H1 (cell line): ENCODE data around the gene NRXN3. TPM values are rescaled to one million over a fixed set of nuclear protein-coding genes. Genes with fewer than 3 reads are reported as not detected.

Source experiments
- CTCF ChIA-PET: fragments of 300-600 bp; sonication (Branson Sonifier 250); formaldehyde crosslinking; loops from one replicate; lab custom pipeline; 2021; ENCODE audit not compliant: partially characterized antibody; lab: Charles Lee
- POLR2A ChIA-PET: fragments of 300-600 bp; sonication (Branson Sonifier 250); formaldehyde crosslinking; loops from one replicate; lab custom pipeline; 2021; ENCODE audit warnings: inconsistent platforms; ENCODE audit not compliant: partially characterized antibody; lab: Charles Lee
- DNase-seq, 2 experiments: peaks; one replicate each; pipeline versions ENCODE4 v3.0.0 to v3.0.0-alpha.2; 2010 to 2022; ENCODE audit warnings: low spot score in 2 of 2, low read depth in 1 of 2, mixed read lengths in 1 of 2
- FAIRE-seq: peaks from 2 replicates; lab custom pipeline; 2011; peaks lifted over from hg19 to GRCh38; lab: Jason Lieb, UNC
- H2AFZ ChIP-seq: 2 replicates; pipeline ENCODE4 v1.8.1; 2012; ENCODE audit warnings: low read length, inconsistent platforms
- H2AK5ac ChIP-seq: 2 replicates; pipeline ENCODE4 v1.6.1; 2013; ENCODE audit warnings: low read depth, low read length
- H2BK120ac ChIP-seq: replicated peaks from 2 replicates; pipeline ENCODE3; 2013; ENCODE audit warnings: low read depth, low read length, inconsistent platforms
- H2BK12ac ChIP-seq: 2 replicates; pipeline ENCODE4 v1.6.1; 2013; ENCODE audit warnings: low read depth, low read length
- H2BK15ac ChIP-seq: 2 replicates; pipeline ENCODE4 v1.6.1; 2013; ENCODE audit warnings: low read length
- H2BK20ac ChIP-seq: 2 replicates; pipeline ENCODE4 v1.6.1; 2013; ENCODE audit warnings: low read length
- H2BK5ac ChIP-seq: 2 replicates; pipeline ENCODE4 v1.6.1; 2013; ENCODE audit warnings: low read depth, low read length
- H3K14ac ChIP-seq: 2 replicates; pipeline ENCODE4 v1.6.1; 2013; ENCODE audit warnings: inconsistent platforms; ENCODE audit not compliant: insufficient read length
- H3K18ac ChIP-seq: 2 replicates; pipeline ENCODE4 v1.6.1; 2013; ENCODE audit warnings: low read length; ENCODE audit errors: extremely low read depth
- H3K23ac ChIP-seq: 2 replicates; pipeline ENCODE4 v1.6.1; 2013; ENCODE audit warnings: inconsistent platforms; ENCODE audit not compliant: insufficient read length
- H3K23me2 ChIP-seq: 2 replicates; pipeline ENCODE4 v1.6.1; 2013; ENCODE audit warnings: low read depth, low read length
- H3K27ac ChIP-seq: 2 replicates; pipeline ENCODE4 v1.6.1; 2011; ENCODE audit warnings: low read depth, low read length, inconsistent platforms
- H3K27me3 ChIP-seq, 4 experiments: replicated peaks in 1 of 4; 1 replicate in 1 of 4; 2 replicates in 3 of 4; pipeline versions ENCODE4 v1.6.1 to v1.8.1; 2011 to 2013; ENCODE audit warnings: low read length in 3 of 4, mild to moderate bottlenecking in 3 of 4, inconsistent platforms in 2 of 4, mixed read lengths in 2 of 4, moderate library complexity in 1 of 4; ENCODE audit not compliant: control insufficient read depth in 3 of 4, insufficient read depth in 3 of 4; ENCODE audit errors: extremely low read depth in 1 of 4
- H3K36me3 ChIP-seq, 4 experiments: 2 replicates each; pipeline versions ENCODE4 v1.6.1 to v1.8.1; 2011 to 2013; ENCODE audit warnings: mild to moderate bottlenecking in 4 of 4, low read length in 3 of 4, moderate library complexity in 2 of 4, control low read depth in 1 of 4, inconsistent platforms in 1 of 4; ENCODE audit not compliant: insufficient read depth in 4 of 4, control insufficient read depth in 2 of 4
- H3K4ac ChIP-seq: replicated peaks from 2 replicates; pipeline ENCODE3; 2013; ENCODE audit warnings: low read length, low read depth, mixed read lengths, inconsistent platforms; ENCODE audit not compliant: insufficient read length
- H3K4me1 ChIP-seq, 4 experiments: replicated peaks in 1 of 4; 1 replicate in 1 of 4; 2 replicates in 3 of 4; pipeline versions ENCODE4 v1.6.1 to v1.8.1; 2011 to 2013; ENCODE audit warnings: low read length in 3 of 4, inconsistent platforms in 2 of 4, mixed read lengths in 1 of 4; ENCODE audit not compliant: insufficient read depth in 4 of 4, control insufficient read depth in 3 of 4
- H3K4me2 ChIP-seq, 2 experiments: 2 replicates each; pipeline versions ENCODE4 v1.6.1 to v1.8.1; 2011 to 2013; ENCODE audit warnings: low read depth in 2 of 2, low read length in 2 of 2, control low read depth in 1 of 2, inconsistent platforms in 1 of 2, mild to moderate bottlenecking in 1 of 2; ENCODE audit not compliant: insufficient read depth in 1 of 2
- H3K4me3 ChIP-seq, 4 experiments: fragments of 200-600, 300-600 bp in 1 of 4; sonication (generic), shearing (Covaris generic), sonication (Bioruptor Twin) in 1 of 4; 2 replicates each; pipeline versions ENCODE4 v1.5.1 to v1.8.1; 2011 to 2016; ENCODE audit warnings: low read length in 4 of 4, low read depth in 3 of 4, control low read depth in 2 of 4, inconsistent platforms in 2 of 4, mild to moderate bottlenecking in 2 of 4, mixed read lengths in 1 of 4, moderate library complexity in 1 of 4; ENCODE audit not compliant: insufficient read depth in 2 of 4; ENCODE audit errors: extremely low read depth in 1 of 4
- H3K56ac ChIP-seq: replicated peaks from 2 replicates; pipeline ENCODE3; 2013; ENCODE audit warnings: low read depth, mild to moderate bottlenecking, mixed read lengths, low read length, inconsistent platforms; ENCODE audit not compliant: insufficient read length
- H3K79me1 ChIP-seq: 2 replicates; pipeline ENCODE4 v1.6.1; 2013; ENCODE audit warnings: low read depth, low read length, control low read depth
- H3K79me2 ChIP-seq, 2 experiments: 2 replicates each; pipeline versions ENCODE4 v1.6.1 to v1.8.1; 2012 to 2013; ENCODE audit warnings: low read length in 2 of 2, mild to moderate bottlenecking in 2 of 2, inconsistent platforms in 1 of 2; ENCODE audit not compliant: insufficient read depth in 2 of 2, control insufficient read depth in 1 of 2
- H3K9ac ChIP-seq, 4 experiments: replicated peaks in 1 of 4; 1 replicate in 1 of 4; 2 replicates in 3 of 4; pipeline versions ENCODE4 v1.6.1 to v1.8.1; 2011 to 2013; ENCODE audit warnings: low read depth in 3 of 4, low read length in 3 of 4, control low read depth in 2 of 4, mild to moderate bottlenecking in 2 of 4, moderate library complexity in 2 of 4, inconsistent platforms in 1 of 4; ENCODE audit errors: extremely low read depth in 1 of 4
- H3K9me3 ChIP-seq, 2 experiments: 2 replicates each; pipeline versions ENCODE4 v1.6.1 to v1.8.1; 2012 to 2013; ENCODE audit warnings: mild to moderate bottlenecking in 2 of 2, moderate library complexity in 2 of 2, control low read depth in 1 of 2, inconsistent platforms in 1 of 2, low read depth in 1 of 2, low read length in 1 of 2, mixed read lengths in 1 of 2; ENCODE audit not compliant: insufficient read depth in 2 of 2
- H4K20me1 ChIP-seq, 2 experiments: replicated peaks in 1 of 2; 2 replicates each; pipeline versions ENCODE3 to v1.8.1; 2011 to 2013; ENCODE audit warnings: inconsistent platforms in 2 of 2, low read length in 2 of 2, mild to moderate bottlenecking in 1 of 2; ENCODE audit not compliant: insufficient read depth in 2 of 2, control insufficient read depth in 1 of 2
- H4K5ac ChIP-seq: 2 replicates; pipeline ENCODE4 v1.6.1; 2013; ENCODE audit warnings: low read length, low read depth, mixed read lengths, inconsistent platforms; ENCODE audit not compliant: insufficient read length
- H4K8ac ChIP-seq: 2 replicates; pipeline ENCODE4 v1.8.0; 2013; ENCODE audit warnings: mild to moderate bottlenecking, moderate library complexity, low read length, inconsistent platforms; ENCODE audit not compliant: insufficient read depth; ENCODE audit errors: extremely low read depth
- H4K91ac ChIP-seq: replicated peaks from 2 replicates; pipeline ENCODE3; 2013; ENCODE audit warnings: low read length, mixed read lengths, inconsistent platforms; ENCODE audit not compliant: insufficient read length
- ASH2L ChIP-seq: fragments of 200-600, 300-600 bp; sonication (generic); IDR thresholded peaks from one replicate; pipeline ENCODE4 v1.7.1; 2017; ENCODE audit warnings: low read length
- BACH1 ChIP-seq: IDR thresholded peaks from 2 replicates; pipeline ENCODE4 v1.6.1; 2012; ENCODE audit warnings: low read length, improper control_type of control experiment
- BCL11A ChIP-seq, 2 experiments: IDR thresholded peaks; one replicate each; pipeline ENCODE4 v1.6.1; 2011; ENCODE audit warnings: low read depth in 2 of 2, low read length in 2 of 2, mild to moderate bottlenecking in 2 of 2
- CREB1 ChIP-seq: IDR thresholded peaks from 2 replicates; pipeline ENCODE4 v1.6.1; 2012; ENCODE audit warnings: inconsistent platforms
- CTBP2 ChIP-seq: IDR thresholded peaks from 2 replicates; pipeline ENCODE4 v1.7.0; 2011; ENCODE audit warnings: borderline replicate concordance, mild to moderate bottlenecking, moderate library complexity, mixed read lengths, low read length; ENCODE audit not compliant: insufficient read depth, insufficient read length
- E2F6 ChIP-seq: IDR thresholded peaks from 2 replicates; pipeline ENCODE4 v1.6.1; 2012; ENCODE audit warnings: inconsistent platforms
- FOSL1 ChIP-seq: IDR thresholded peaks from 2 replicates; pipeline ENCODE4 v1.6.1; 2011; ENCODE audit warnings: mild to moderate bottlenecking, low read depth, low read length, moderate library complexity; ENCODE audit not compliant: insufficient read depth
- GTF2F1 ChIP-seq: IDR thresholded peaks from 2 replicates; pipeline ENCODE4 v1.6.1; 2012; ENCODE audit warnings: low read depth, low read length, improper control_type of control experiment, borderline replicate concordance
- JUN ChIP-seq: IDR thresholded peaks from 2 replicates; pipeline ENCODE4 v1.6.1; 2011; ENCODE audit warnings: low read depth, mild to moderate bottlenecking, improper control_type of control experiment, low read length
- KDM1A ChIP-seq: fragments of 200-600, 300-600 bp; sonication (generic); IDR thresholded peaks from 2 replicates; pipeline ENCODE4 v1.7.1; 2016; ENCODE audit warnings: mild to moderate bottlenecking, low read length, borderline replicate concordance
- POU5F1 ChIP-seq: IDR thresholded peaks from 2 replicates; pipeline ENCODE4 v1.6.1; 2011; ENCODE audit warnings: low read depth, mild to moderate bottlenecking, low read length, moderate library complexity
- RBBP5 ChIP-seq: IDR thresholded peaks from 2 replicates; pipeline ENCODE4 v1.7.1; 2012; ENCODE audit warnings: low read depth, mild to moderate bottlenecking, inconsistent platforms, low read length, moderate library complexity, borderline replicate concordance
- SAP30 ChIP-seq: fragments of 300-600 bp; sonication (generic); IDR thresholded peaks from 2 replicates; pipeline ENCODE4 v1.7.1; 2012; ENCODE audit warnings: low read length, moderate library complexity, mild to moderate bottlenecking, inconsistent platforms; ENCODE audit not compliant: insufficient read depth, insufficient replicate concordance
- SP1 ChIP-seq: IDR thresholded peaks from 2 replicates; pipeline ENCODE4 v1.6.1; 2011; ENCODE audit warnings: low read depth, low read length
- TCF12 ChIP-seq: IDR thresholded peaks from 2 replicates; pipeline ENCODE4 v1.6.1; 2011; ENCODE audit warnings: low read depth, mild to moderate bottlenecking, low read length
- WGBS, 2 experiments: shearing (Covaris generic) in 1 of 2; methylation state at CpG; one replicate each; pipeline versions ENCODE4 v1.1.6 to v1.1.7; 2013 to 2015; ENCODE audit warnings: low lambda C conversion rate in 2 of 2, mixed read lengths in 2 of 2, inconsistent platforms in 1 of 2, low coverage in 1 of 2, missing lambda C conversion rate in 1 of 2; ENCODE audit not compliant: insufficient replicate concordance in 2 of 2, insufficient coverage in 1 of 2, insufficient read length in 1 of 2; ENCODE audit errors: extremely low coverage in 1 of 2, missing lambda C conversion rate in 1 of 2; 5-methylcytosine and 5-hydroxymethylcytosine counted together
- polyA plus RNA-seq, 7 experiments: library from polyadenylated mRNA; depleted of rRNA in 3 of 7; stranded (reverse) in 5 of 7; unstranded in 2 of 7; fragments of >200 nt in 5 of 7; fragments of 200-250 nt in 2 of 7; gene quantifications; 1 replicate in 5 of 7; 2 replicates in 1 of 7; 4 replicates in 1 of 7; pipeline versions ENCODE4 v1.2.1 to v1.2.3, GENCODE V29; 2011 to 2013; ENCODE audit warnings: missing spikeins in 2 of 7, mixed read lengths in 2 of 7
- total RNA-seq: library from RNA; stranded (reverse); fragmentation: NEBNext Ultra II Directional; extraction: Animal tissue kit (Norgen Biotek cat#: 25700); gene quantifications from 2 replicates; pipeline ENCODE4 v1.2.1, GENCODE V29; 2021

NRXN3 gene
- total and polyA plus RNA-seq, 2 of the 8 experiments (the other 6 are each of a cell fraction or from before 2014, with no cell fraction given): 2.6 to 4.1 TPM

GRCh38 chr14:78512021-78512420, 341.8 kb downstream of the NRXN3 start:
- no peak overlapping the region for H3K9ac ChIP-seq
- H2BK20ac ChIP-seq: no peak overlapping the region
- no peak for FAIRE-seq
- DNase-seq: no peak
- no peak overlapping the region for H3K4me2 ChIP-seq
- H3K27me3 ChIP-seq: no peaks in the 10 kb centered on the region
- ChIA-PET CTCF (interaction anchor here (0.5 to 1.3 kb wide), 3 partner anchors 54 to 196 kb away, joined by 3 read pairs; no protein-coding TSS in a partner anchor), POLR2A (no interaction called here)
- no peak overlapping the region for H3K4ac ChIP-seq
- no peaks in the 10 kb centered on the region for H3K9me3 ChIP-seq
- no peak overlapping the region for H3K23ac ChIP-seq
- H4K91ac ChIP-seq: no peak overlapping the region
- H3K4me3 ChIP-seq: no peak overlapping the region
- H2BK5ac ChIP-seq: no peak overlapping the region
- H3K36me3 ChIP-seq: no peaks in the 10 kb centered on the region
- H3K14ac ChIP-seq: no peak overlapping the region
- H3K79me2 ChIP-seq: no peaks in the 10 kb centered on the region
- no peaks in the 10 kb centered on the region for H3K4me1 ChIP-seq
- no peaks in the 10 kb centered on the region for H4K20me1 ChIP-seq
- no peak overlapping the region for H2AK5ac ChIP-seq
- H2BK12ac ChIP-seq: no peak overlapping the region
- H3K79me1 ChIP-seq: no peaks in the 10 kb centered on the region
- no peak overlapping the region for H3K27ac ChIP-seq
- H3K18ac ChIP-seq: no peak overlapping the region
- no peaks in the 10 kb centered on the region for H3K23me2 ChIP-seq
- no peak overlapping the region for H3K56ac ChIP-seq
- H2BK120ac ChIP-seq: no peak overlapping the region
- no peak overlapping the region for H2AFZ ChIP-seq
- H4K5ac ChIP-seq: no peak overlapping the region
- H2BK15ac ChIP-seq: no peak overlapping the region
- H4K8ac ChIP-seq: no peak overlapping the region
- WGBS, 2 experiments: 82% methylated on average over 2 of the region's 2 CpGs; no CpG with 5 or more reads in 1 of the 2 experiments
- TF ChIP-seq KDM1A (no peak), ASH2L (no peak), CREB1 (no peak), JUN (no peak), POU5F1 (no peak), RBBP5 (no peak), TCF12 (no peak), SP1 (no peak), FOSL1 (no peak), SAP30 (no peak), BACH1 (no peak), E2F6 (no peak), CTBP2 (no peak), GTF2F1 (no peak), BCL11A (IDR thresholded peaks at IDR 0.05; ENCODE audit: low read depth in 2 of 2, low read length in 2 of 2) (no peak)
